Measurements from ENCODE around the gene CSH1. TPM values are rescaled to one million over a fixed set of nuclear protein-coding genes. Genes with fewer than 3 reads are reported as not detected.
"Not testable (repeated sequence)": the region's sequence is repeated elsewhere in the genome, so short reads cannot be mapped to it uniquely, and the experiment has no call there.

The CSH1 gene
- total RNA-seq, 1 donor from 2014 or later = not detected

DNA sequence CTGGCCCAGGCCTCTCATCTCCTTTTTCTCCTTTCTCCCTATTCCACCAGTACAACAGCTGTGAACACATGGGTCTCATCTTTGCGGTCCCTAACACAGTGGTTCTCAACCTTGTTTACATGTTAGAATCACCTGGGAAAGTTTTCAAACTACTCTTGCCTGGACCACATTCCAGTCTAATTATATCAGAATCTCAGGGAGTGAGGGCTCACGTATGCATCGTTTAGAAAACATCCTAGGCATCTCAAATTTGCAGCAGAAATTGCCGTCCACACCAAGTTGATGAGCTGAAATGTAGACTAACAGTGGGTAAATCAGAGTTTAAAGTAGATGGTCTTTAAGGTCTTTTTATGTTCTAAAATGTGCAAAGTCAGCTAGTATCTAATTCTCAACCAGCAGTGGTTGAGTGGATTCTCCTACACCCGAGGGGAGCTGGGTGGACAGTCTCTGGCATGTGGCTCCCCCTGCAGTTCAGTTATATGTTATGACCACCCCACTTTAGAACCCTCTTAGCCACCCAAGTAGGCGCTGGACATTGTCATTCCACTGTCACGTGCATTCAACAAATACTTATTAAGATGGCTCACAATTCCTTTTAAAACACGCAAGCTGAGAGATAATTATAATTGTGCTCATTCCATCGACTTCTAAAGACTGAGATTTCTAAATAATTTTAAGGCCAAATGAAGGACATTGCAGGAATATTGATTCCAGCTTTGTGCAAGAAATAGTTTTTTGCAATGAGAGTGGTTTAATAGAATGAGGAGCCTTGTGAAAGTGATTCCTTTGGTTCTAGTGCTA is 26.7 kb downstream of the CSH1 start:
- peak; percentile 43 for DNase-seq (ENCODE audit: low read depth)

GRCh38 chr17:63866625-63867024 is 29.7 kb downstream of the CSH1 start:
- not testable (repeated sequence) for DNase-seq (ENCODE audit: low read depth)

- no peak for DNase-seq (ENCODE audit: low read depth)
These were observed 37.1 kb downstream of the CSH1 start for GRCh38 chr17:63859257-63859656.

DNA sequence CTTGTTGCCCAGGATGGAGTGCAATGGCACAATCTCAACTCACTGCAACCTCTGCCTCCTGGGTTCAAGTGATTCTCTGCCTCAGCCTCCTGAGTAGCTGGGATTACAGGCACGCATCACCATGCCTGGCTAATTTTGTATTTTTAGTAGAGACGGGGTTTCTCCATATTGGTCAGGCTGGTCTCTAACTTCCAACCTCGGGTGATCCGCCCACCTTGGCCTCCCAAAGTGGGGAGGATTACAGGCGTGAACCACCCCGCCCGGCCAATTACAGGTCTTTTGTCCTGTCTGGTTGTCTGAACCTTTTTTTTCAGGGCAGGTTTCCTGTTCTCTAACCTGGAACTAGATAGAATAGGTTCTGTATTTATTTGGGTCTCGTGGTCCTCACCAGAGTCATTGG is 39.9 kb downstream of the CSH1 start:
- not testable (repeated sequence) for DNase-seq (ENCODE audit: low read depth)

- DNase-seq (ENCODE audit: low read depth) = no peak
These were observed 41.2 kb downstream of the CSH1 start for GRCh38 chr17:63855185-63855584.

- no peak for DNase-seq (ENCODE audit: low read depth)
These were observed 41.7 kb downstream of the CSH1 start for GRCh38 chr17:63854709-63855108.

DNA sequence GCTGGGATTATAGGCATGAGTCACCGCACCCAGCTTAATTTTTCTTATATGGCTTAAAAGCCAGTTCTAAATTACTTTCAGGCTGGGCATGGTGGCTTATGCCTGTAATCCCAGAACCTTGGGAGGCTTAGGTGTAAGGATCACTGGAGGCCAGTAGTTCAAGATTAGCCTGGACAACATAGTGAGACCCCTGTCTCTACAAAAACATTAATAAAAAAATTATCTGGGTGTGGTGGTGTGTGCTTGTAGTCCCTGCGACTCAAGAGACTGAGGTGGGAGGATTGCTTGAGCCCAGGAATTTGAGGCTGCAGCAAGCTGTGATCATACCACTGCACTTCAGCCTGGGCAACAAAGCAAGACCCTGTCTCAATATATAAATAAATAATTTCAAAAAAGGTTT is 43.1 kb downstream of the CSH1 start:
- no peak for DNase-seq (ENCODE audit: low read depth)

GRCh38 chr17:63850401-63850800 is 46.0 kb downstream of the CSH1 start:
- DNase-seq (ENCODE audit: low read depth) = no peak

- peak; percentile 79 for DNase-seq (ENCODE audit: low read depth)
These were observed 47.3 kb downstream of the CSH1 start for GRCh38 chr17:63848834-63849689.

DNA sequence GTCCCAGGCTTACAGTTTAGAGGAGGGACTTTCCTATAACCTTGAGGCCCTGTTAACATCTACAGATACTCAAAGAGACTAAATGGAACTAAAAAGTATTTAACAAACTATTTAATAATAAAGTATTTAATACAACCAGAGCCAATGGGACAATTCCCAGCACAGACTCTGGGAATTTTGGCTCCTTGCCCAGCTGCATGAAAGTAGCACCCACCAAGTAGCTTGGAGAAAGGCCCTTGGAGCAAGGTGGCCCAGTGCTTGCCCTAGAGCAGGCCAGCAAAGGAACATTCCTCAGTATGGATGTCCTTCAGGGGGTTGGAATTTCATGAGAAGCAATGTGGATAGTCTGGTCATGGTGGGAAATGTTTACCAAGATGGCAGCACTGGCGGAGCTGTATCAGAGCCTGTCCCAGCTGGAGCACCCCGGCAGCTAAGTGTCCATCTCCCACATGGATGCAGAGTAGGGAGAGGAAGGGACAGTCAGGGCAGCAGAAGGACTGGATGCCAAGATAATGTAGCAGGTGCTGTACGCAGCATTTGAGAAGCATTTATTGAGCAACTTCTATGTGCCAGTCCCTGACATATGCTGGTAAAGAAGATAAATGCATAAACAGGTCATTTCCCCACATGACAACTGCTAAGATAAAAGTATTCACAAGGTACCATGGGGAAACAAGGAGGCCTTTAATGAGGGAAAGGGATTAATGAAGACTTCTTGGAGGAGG is 48.7 kb downstream of the CSH1 start:
- DNase-seq (ENCODE audit: low read depth) = no peak

DNA sequence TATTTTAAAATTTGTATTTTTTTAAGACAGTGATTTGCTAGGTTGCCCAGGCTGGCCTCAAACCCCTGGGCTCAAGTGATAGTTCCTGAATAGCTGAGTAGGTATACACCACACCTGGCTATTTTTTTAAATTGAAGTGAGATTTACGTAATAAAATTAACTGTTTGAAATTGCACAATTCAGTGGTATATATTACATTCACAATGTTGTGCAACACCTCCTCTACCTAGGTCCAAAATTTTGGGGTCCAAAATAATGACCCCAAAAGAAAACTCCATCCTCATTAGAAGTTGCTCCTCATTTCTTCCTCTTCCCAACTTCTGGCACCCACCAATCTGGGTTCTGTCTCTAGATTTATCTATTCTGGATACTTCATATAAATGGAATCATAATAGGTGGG is 50.9 kb downstream of the CSH1 start:
- no peak for DNase-seq (ENCODE audit: low read depth)

Other genes starting within 250 kb of the CSH1 start
- gene LIMD2, start 196.4 kb downstream of the CSH1 start, total RNA-seq = 21.9 and 26.7 TPM in 2 replicates
- gene STRADA, start 154.8 kb downstream of the CSH1 start, total RNA-seq = 10.6 and 25.9 TPM in 2 replicates
- 77.1 and 178 TPM in 2 replicates for gene CCDC47, start 123.0 kb downstream of the CSH1 start, total RNA-seq
- gene DDX42, start 122.4 kb downstream of the CSH1 start, total RNA-seq = 45.0 and 135 TPM in 2 replicates
- 37.0 and 132 TPM in 2 replicates for gene PSMC5, start 69.1 kb downstream of the CSH1 start, total RNA-seq
- gene FTSJ3, start 68.9 kb downstream of the CSH1 start, total RNA-seq = 76.1 and 100 TPM in 2 replicates
- 65.2 and 96.2 TPM in 2 replicates for gene SMARCD2, start 53.9 kb downstream of the CSH1 start, total RNA-seq
- not detected in 2 replicates for gene CSH2, start 22.9 kb downstream of the CSH1 start, total RNA-seq
- gene GH2, start 14.6 kb downstream of the CSH1 start, total RNA-seq = not detected in 2 replicates
- gene CSHL1, start 14.7 kb upstream of the CSH1 start, total RNA-seq = not detected in 2 replicates
- not detected in 2 replicates for gene GH1, start 22.3 kb upstream of the CSH1 start, total RNA-seq
- not detected in 2 replicates for gene CD79B, start 35.8 kb upstream of the CSH1 start, total RNA-seq
- not detected in 2 replicates for gene SCN4A, start 76.3 kb upstream of the CSH1 start, total RNA-seq
- gene PRR29, start 101.8 kb upstream of the CSH1 start, total RNA-seq = 0.17 and 1.6 TPM in 2 replicates
- gene ICAM2, start 124.1 kb upstream of the CSH1 start, total RNA-seq = 6.4 and 11.6 TPM in 2 replicates
- gene ERN1, start 233.6 kb upstream of the CSH1 start, total RNA-seq = 4.5 and 10.6 TPM in 2 replicates